GM13976 (cell line): Measurements from ENCODE around the gene WDR26.
A peak's percentile ranks its signal among the peaks of the same experiment; 100 is the strongest.
"Not testable (repeated sequence)": the region's sequence is repeated elsewhere in the genome, so short reads cannot be mapped to it uniquely, and the experiment has no call there.

Source experiments
- DNase-seq: peaks from one replicate; pipeline ENCODE4 v3.0.0; 2012; ENCODE audit warnings: low spot score
- in situ Hi-C: fragments of 300-500 bp; cut with MboI; formaldehyde crosslinking; loops from one replicate; pipeline ENCODE4 v1.12.0; 2022; ENCODE audit warnings: low sequenced_read_pairs, mixed read lengths, inconsistent platforms; ENCODE audit not compliant: unreplicated experiment
- TF ChIP-seq, protein P1 (sequence below): IDR thresholded peaks from 2 replicates; pipeline ENCODE4 v1.5.1; 2012; ENCODE audit warnings: borderline replicate concordance, mild to moderate bottlenecking; ENCODE audit not compliant: insufficient read depth; ENCODE audit errors: extremely low read depth, missing control alignments, control extremely low read depth

Gene WDR26

DNA sequence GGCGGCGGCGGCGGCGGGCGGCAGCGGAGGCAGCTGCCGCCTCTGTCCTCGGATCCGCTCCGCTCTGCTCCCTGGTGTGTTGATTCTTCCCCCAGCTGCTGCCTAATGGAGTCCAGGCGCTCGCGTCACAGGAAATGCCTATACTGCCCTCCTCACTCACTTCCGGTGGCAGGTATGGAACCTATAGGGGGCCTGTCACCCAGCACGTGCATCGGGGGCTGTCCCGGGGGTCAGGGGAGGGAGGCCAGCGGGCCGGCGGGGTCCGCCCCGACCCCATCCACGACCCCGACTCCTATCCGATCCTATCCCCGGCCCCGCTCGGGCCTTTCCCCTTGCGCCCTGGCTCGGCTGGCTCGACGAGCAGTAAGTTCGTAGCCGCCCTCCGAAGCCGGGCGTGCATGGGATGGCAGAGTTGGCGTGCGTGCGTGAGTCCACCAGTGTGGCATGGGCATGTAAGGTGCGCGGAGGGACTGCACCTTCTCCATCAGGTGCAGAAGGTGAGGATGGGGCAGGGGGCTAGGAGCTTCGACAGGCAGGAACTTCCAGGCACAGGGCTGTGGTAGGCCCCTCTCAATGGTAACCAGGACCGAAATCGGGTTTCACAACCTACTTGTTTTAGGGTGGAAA lies at the start of gene WDR26:
TSS of gene WDR26 (minus strand) at position 107 of the 627 bp plus-strand sequence.
- TF ChIP-seq, protein P1, sequence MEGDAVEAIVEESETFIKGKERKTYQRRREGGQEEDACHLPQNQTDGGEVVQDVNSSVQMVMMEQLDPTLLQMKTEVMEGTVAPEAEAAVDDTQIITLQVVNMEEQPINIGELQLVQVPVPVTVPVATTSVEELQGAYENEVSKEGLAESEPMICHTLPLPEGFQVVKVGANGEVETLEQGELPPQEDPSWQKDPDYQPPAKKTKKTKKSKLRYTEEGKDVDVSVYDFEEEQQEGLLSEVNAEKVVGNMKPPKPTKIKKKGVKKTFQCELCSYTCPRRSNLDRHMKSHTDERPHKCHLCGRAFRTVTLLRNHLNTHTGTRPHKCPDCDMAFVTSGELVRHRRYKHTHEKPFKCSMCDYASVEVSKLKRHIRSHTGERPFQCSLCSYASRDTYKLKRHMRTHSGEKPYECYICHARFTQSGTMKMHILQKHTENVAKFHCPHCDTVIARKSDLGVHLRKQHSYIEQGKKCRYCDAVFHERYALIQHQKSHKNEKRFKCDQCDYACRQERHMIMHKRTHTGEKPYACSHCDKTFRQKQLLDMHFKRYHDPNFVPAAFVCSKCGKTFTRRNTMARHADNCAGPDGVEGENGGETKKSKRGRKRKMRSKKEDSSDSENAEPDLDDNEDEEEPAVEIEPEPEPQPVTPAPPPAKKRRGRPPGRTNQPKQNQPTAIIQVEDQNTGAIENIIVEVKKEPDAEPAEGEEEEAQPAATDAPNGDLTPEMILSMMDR, result no peak
- DNase-seq, result peak; percentile 96
- in situ Hi-C loops, result no loop called here

DNA sequence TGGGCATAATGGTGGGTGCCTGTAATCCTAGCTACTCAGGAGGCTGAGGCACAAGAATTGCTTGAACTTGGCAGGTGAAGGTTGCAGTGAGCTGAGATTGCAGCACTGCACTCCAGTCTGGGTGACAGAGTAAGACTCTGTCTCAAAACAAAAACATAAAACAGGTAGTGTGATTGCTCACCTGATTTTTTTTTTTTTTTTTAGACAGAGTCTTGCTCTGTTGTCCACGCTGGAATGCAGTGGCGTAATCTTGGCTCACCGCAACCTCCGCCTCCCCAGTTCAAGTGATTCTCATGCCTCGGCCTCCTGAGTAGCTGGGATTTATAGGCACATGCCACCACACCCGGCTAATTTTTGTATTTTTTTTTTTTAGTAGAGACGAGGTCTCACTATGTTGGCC lies 48.6 kb upstream of the WDR26 start:
- DNase-seq, in situ Hi-C loops: not testable (repeated sequence)

- in situ Hi-C loops, result no loop called here
- TF ChIP-seq, protein P1, result no peak
- DNase-seq, result no peak
These were observed 48.0 kb upstream of the WDR26 start for GRCh38 chr1:224482619-224483018.

- no peak for DNase-seq
- TF ChIP-seq, protein P1, result no peak
- in situ Hi-C loops, result no loop called here
These were observed 47.0 kb upstream of the WDR26 start for GRCh38 chr1:224481601-224482000.

- DNase-seq, in situ Hi-C loops: not testable (repeated sequence)
These were observed 46.4 kb upstream of the WDR26 start for GRCh38 chr1:224480888-224481459.

- in situ Hi-C loops, DNase-seq: not testable (repeated sequence)
These were observed 45.6 kb upstream of the WDR26 start for GRCh38 chr1:224480200-224480599.

GRCh38 chr1:224472806-224473205 lies 38.2 kb upstream of the WDR26 start:
- no peak for DNase-seq
- TF ChIP-seq, protein P1, result no peak
- in situ Hi-C loops, result loop anchor here (25.0 kb wide), 1 partner anchor 336 kb away; no protein-coding TSS in a partner anchor

- TF ChIP-seq, protein P1, result no peak
- in situ Hi-C loops, result loop anchor here (25.0 kb wide), 1 partner anchor 329 kb away; no protein-coding TSS in a partner anchor
- DNase-seq, result no peak
These were observed 31.6 kb upstream of the WDR26 start for GRCh38 chr1:224466154-224466553.
